HL-60 (cell line): ENCODE measurements around the gene SOX6.

ENCODE experiments used
- POLR2AphosphoS5 ChIP-seq: IDR thresholded peaks from 2 replicates; pipeline ENCODE4 v1.6.1; 2012; ENCODE audit warnings: low read depth
- SPI1 ChIP-seq: IDR thresholded peaks from 2 replicates; pipeline ENCODE4 v1.6.1; 2012; ENCODE audit warnings: low read depth, mild to moderate bottlenecking, borderline replicate concordance
- TF ChIP-seq, protein P1 (sequence below): IDR thresholded peaks from one replicate; pipeline ENCODE4 v1.5.1; 2011; ENCODE audit warnings: low read length, control low read depth, inconsistent platforms; ENCODE audit not compliant: insufficient read depth

DNA sequence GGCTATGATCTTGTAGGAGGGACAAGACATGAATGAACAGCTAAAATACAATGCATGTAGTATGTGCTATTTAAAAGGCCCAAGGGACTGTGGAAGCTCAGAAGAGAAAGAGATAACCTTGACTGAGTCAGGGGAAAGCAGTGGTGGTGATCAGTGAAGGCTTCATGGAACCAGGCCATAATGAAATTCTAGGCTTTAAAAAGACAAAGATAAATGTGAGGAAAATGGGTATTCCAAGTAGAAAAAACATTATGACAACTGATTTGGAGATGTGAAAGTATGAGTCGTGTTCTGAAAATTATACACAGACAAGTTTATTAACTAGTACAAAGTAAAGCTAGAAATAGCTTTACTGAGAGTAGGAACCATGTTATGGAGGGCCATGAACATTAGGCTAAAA lies 189.8 kb downstream of the SOX6 start:
- TF ChIP-seq, protein P1, sequence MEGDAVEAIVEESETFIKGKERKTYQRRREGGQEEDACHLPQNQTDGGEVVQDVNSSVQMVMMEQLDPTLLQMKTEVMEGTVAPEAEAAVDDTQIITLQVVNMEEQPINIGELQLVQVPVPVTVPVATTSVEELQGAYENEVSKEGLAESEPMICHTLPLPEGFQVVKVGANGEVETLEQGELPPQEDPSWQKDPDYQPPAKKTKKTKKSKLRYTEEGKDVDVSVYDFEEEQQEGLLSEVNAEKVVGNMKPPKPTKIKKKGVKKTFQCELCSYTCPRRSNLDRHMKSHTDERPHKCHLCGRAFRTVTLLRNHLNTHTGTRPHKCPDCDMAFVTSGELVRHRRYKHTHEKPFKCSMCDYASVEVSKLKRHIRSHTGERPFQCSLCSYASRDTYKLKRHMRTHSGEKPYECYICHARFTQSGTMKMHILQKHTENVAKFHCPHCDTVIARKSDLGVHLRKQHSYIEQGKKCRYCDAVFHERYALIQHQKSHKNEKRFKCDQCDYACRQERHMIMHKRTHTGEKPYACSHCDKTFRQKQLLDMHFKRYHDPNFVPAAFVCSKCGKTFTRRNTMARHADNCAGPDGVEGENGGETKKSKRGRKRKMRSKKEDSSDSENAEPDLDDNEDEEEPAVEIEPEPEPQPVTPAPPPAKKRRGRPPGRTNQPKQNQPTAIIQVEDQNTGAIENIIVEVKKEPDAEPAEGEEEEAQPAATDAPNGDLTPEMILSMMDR: no peak
- no peak for TF ChIP-seq SPI1
- TF ChIP-seq POLR2AphosphoS5: no peak
